Stimulated activated CD4-positive, alpha-beta T cell treated with anti-CD3 and anti-CD28 coated beads, Interleukin-1b, Interleukin-23, amount 100 ng/mL, for 4 hours (primary cell): Measurements from ENCODE around the gene RNF220.
"Not testable (repeated sequence)": the region's sequence is repeated elsewhere in the genome, so short reads cannot be mapped to it uniquely, and the experiment has no call there.

Experiments used
- DNase-seq, 2 donors: peaks; one replicate each; pipeline ENCODE4 v3.0.0-alpha.2; 2020; ENCODE audit warnings: low read depth in 2 of 2

Gene RNF220

GRCh38 chr1:44653107-44653964 lies 248.3 kb downstream of the RNF220 start:
- no peak for DNase-seq

DNA sequence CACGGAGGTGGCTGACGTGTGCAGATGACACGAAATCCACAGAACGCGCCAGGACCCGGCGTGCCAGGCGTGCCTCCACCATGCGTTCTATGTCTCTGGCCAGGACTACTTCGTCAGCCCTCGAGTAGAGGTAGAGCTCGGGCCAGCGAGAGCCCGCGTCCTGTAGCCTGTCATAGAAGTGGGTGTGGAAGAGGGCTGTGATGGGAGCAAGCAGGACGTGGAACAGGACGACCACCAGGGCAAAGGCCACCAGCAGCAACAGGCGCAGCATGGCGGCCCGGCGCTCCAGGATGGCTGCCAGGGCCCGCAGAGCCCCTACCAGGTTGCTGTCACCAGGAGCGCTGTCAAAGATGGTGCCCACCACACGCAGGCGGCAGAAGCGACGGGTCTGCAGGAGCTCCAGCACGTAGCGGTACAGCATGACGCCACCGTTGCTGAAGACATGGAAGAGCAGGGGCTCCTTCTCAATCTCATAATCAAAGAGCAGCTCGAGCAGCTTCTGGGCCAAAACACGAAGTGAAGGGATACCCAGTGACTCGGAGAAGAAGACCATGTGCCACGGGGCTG lies 249.6 kb downstream of the RNF220 start:
- DNase-seq, result no peak

DNA sequence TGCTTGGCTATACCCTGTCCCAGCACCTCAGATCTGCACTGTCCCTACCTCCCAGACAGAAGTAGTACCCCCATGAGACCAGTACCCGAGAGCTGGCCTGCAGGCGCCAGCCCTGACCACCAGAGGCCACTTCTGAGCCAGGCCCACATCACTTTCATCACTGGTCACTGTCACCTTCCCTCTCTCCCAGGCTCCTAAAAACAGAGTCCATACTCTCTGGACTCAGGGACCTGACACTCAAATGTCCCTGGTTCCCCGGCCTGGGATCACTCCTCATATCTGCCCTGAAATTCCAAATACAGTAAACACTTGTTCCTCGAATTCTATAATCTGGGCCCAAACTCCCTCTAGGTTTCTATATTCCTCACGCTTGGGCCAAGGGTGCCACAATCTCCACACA lies 250.6 kb downstream of the RNF220 start:
- DNase-seq, result no peak

DNA sequence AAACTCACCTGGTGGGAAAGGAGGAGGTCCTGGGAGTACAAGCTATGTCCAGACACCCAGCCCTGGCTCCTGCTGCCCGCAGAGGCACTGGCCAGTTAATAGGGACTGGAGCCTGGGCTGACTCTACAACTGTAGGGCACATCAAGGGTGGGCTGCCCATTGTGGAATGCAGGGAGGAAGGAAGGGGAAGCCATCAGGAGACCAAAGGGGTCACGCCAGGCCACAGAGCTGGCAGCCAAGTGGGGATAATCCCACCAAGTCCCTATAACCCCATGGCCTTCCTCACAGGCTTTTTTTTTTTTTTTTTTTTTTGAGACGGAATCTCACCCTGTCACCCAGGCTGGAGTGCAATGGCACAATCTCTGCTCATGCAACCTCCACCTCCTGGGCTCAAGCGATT lies 254.5 kb downstream of the RNF220 start:
- no peak for DNase-seq

GRCh38 chr1:44660176-44660575 lies 255.1 kb downstream of the RNF220 start:
- DNase-seq, result no peak

DNA sequence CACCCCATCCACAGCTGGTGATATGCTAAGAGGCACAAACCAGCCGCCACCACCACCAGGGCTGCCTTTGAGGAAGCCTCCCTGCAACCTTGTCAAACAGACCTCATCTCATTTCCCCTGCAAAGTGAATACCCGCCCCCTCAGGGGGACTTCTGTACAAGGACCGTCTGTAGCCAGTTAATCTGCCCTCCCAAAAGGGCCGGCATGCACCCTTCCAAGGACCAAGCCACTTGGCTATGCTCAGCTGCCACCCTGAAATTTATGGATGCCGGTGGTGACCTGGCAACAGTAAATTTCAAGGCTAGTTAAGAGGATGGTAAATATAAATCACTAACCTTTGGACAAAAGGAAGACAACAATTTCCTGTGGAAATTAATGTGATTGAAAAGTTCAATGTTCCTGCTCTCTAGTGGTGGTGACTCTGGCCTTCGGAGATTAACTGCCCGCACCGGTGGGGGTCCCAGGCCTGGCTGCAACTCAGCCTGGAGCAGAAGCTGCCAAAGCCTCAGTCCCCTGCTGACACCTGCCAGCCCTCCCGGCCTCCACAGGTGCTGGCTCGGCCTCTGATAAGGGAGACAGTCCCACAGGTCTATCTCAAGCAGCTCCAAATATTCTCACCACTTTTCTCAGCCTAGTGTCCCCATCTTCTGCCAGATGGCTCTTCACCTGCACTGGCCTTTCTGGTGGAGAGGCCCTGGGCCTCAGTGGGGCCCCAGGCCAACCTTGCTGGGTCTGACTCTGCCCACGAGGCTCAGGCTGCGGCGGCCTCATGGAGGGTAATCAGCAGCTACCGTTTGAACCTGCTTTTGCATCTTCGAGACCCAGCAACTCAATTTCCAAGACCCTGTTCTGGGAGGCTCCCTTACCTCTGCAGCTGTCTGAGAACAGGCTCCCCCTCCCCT lies 257.0 kb downstream of the RNF220 start:
- no peak for DNase-seq

- no peak for DNase-seq
Measured at GRCh38 chr1:44662683-44663030, 257.6 kb downstream of the RNF220 start.

- no peak for DNase-seq
Measured at GRCh38 chr1:44663417-44663816, 258.4 kb downstream of the RNF220 start.

- DNase-seq, result peak; percentile 26 to 28
Measured at GRCh38 chr1:44664730-44665370, 259.8 kb downstream of the RNF220 start.

GRCh38 chr1:44666719-44667118 lies 261.7 kb downstream of the RNF220 start:
- DNase-seq, result not testable (repeated sequence)

DNA sequence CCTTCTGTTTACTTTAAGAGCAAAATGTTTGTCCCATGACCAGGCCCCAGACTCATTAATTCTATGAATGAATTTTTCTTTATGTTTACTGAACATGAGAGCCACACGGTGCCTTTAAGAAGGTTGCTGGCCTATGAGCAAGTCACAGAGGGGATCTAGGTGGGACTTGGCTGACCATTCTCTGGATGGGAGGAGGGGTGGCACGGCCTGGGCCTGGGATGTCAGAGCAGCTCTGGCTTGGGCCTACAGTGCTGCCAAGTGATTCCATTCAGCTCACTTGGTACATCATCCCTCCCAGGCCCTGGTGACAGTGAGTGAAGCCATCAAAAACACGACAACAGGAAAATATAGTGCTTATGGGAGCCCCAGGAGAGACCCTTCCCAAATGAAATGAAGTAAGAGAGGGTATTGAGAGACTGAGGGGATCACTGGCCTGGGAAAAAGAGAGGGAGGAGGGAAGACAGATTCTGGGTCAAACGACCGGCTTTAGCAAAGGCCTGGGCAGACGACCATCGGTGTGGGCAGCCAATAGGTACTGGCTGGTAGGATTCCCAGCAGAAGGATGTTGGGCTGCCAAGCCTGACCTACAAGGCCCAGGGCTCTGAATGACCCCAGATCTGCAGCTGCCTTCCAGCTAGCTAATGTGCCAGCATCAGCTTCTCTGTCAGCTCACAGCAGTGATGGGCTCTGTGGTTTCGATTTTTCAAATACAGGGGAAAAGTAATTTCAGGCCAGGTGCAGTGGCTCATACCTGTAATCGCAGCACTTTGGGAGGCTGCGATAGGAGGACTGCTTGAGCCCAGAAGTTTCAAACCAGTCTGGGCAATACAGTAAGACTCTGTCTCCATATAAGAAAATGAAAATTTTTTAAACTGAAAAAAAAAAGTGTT lies 265.9 kb downstream of the RNF220 start:
- no peak for DNase-seq

- no peak for DNase-seq
Measured at GRCh38 chr1:44672254-44672955, 267.4 kb downstream of the RNF220 start.

- no peak for DNase-seq
Measured at GRCh38 chr1:44672961-44673674, 268.1 kb downstream of the RNF220 start.

GRCh38 chr1:44673675-44674112 lies 268.6 kb downstream of the RNF220 start:
- DNase-seq, result no peak

DNA sequence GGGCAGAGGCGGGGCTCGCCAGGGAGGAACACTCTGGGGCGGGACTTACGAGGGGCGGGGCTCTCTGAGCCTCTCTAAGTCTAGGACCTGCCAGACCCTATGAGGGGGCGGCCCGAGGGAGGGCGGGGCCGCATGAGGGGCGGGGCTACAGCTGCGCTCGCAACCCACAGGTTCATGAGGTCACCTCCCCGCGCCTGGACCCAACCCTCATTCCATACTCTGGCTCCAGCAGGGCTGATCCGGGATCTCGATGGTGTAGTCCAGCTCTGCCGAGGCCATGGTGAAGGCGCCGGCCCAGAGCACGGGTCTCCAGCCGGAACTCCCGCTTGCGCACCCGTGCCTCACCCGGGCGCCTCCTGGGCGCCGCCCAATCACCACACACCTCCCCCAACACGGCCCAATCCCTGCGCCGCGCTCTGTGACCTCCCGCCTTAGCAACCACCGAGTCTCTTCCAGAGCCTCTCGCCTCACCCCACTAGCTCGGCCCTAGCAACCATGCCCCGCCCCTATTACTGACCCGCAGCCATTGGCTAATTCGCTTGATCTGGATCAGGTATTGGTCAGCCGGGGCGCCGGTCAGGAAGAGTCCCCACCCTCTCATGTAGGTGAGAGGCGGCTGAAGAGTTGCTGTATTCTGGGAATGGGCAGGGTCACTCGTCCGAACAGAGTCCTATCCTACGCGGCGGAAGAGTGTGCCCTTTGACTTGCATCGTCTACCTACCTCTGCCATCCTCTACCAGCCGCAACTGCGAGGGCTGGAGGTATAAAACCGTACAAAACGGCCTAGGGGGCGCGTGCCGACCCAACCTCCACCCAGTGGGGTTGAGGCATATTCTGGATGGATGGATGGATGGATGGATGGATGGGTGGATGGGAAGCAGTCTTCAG lies 269.3 kb downstream of the RNF220 start, which contains the start of the genes ARMH1 and TMEM53:
Gene ARMH1 (plus strand): TSS at position 602 of the 888 bp plus-strand sequence. CDS start 14,984 bp downstream, outside the sequence.
Gene TMEM53 (minus strand): TSS at position 369 of the 888 bp plus-strand sequence. CDS start 90 bp downstream, at position 279.
- DNase-seq, result peak; percentile 93 to 96

DNA sequence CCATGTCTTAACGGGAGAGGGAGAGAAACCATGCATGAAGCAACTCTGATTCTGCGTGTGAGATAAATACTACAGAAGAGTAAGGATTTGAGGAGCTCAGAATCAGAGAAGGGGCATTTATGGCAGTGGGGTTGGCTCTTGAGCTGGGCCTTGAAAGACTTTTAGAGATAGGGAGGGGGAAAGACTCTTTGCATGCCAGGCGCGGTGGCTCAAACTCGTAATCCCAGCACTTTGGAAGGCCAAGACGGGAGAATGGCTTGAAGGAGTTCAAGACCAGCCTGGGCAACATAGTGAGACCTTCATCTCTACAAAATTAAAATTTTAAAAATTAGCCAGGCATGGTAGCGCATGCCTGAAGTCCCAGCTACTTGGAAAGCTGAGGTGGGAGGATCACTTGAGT lies 270.1 kb downstream of the RNF220 start:
- no peak for DNase-seq

- no peak for DNase-seq
Measured at GRCh38 chr1:44676484-44677200, 271.6 kb downstream of the RNF220 start.
